Spleen (tissue), 11 donors: ENCODE measurements around the gene FGF4. TPM values are rescaled to one million over a fixed set of nuclear protein-coding genes. Genes with fewer than 3 reads are reported as not detected.

Experiments
- DNase-seq: peaks from one replicate; pipeline ENCODE4 v3.0.0-alpha.2; 2020
- H3K27ac ChIP-seq, 8 donors: fragments of 200-600 bp; sonication (generic) in 7 of 8; 1 replicate in 4 of 8; 2 replicates in 4 of 8; pipeline versions ENCODE4 v1.5.0 to v1.8.0; 2016 to 2021; ENCODE audit warnings: inconsistent platforms in 4 of 8, mild to moderate bottlenecking in 4 of 8, moderate library complexity in 1 of 8
- H3K27me3 ChIP-seq, 7 donors: fragments of 200-600 bp; sonication (generic) in 6 of 7; replicated peaks in 1 of 7; 1 replicate in 4 of 7; 2 replicates in 3 of 7; pipeline versions ENCODE4 v1.5.0 to v1.8.0; 2016 to 2021; ENCODE audit warnings: inconsistent platforms in 3 of 7, mild to moderate bottlenecking in 1 of 7
- H3K36me3 ChIP-seq, 6 donors: fragments of 200-600 bp; sonication (generic) in 5 of 6; 1 replicate in 4 of 6; 2 replicates in 2 of 6; pipeline versions ENCODE4 v1.5.0 to v1.8.0; 2016 to 2021; ENCODE audit warnings: inconsistent platforms in 2 of 6
- H3K4me1 ChIP-seq, 6 donors: fragments of 200-600 bp; sonication (generic) in 5 of 6; 1 replicate in 3 of 6; 2 replicates in 3 of 6; pipeline versions ENCODE4 v1.5.0 to v1.8.0; 2016 to 2021; ENCODE audit warnings: inconsistent platforms in 3 of 6
- H3K4me3 ChIP-seq, 8 donors: fragments of 200-600 bp; sonication (generic) in 7 of 8; 1 replicate in 4 of 8; 2 replicates in 4 of 8; pipeline versions ENCODE4 v1.5.0 to v1.8.0; 2016 to 2021; ENCODE audit warnings: inconsistent platforms in 4 of 8, mild to moderate bottlenecking in 4 of 8, moderate library complexity in 2 of 8
- H3K9me3 ChIP-seq, 8 donors: fragments of 200-600 bp; sonication (generic) in 7 of 8; 1 replicate in 4 of 8; 2 replicates in 4 of 8; pipeline versions ENCODE4 v1.5.0 to v1.8.0; 2016 to 2021; ENCODE audit warnings: inconsistent platforms in 4 of 8
- CTCF ChIP-seq, 11 experiments: fragments of 200-600 bp in 7 of 11; fragments of 450-650 bp in 4 of 11; sonication (generic) in 4 of 11; IDR thresholded peaks in 8 of 11; conservative IDR thresholded peaks in 3 of 11; 1 replicate in 7 of 11; 2 replicates in 4 of 11; pipeline versions ENCODE4 v1.4.0 to v1.8.0; 2016 to 2021; ENCODE audit warnings: antibody characterized with exemption in 11 of 11, inconsistent platforms in 4 of 11, mild to moderate bottlenecking in 1 of 11
- POLR2A ChIP-seq, 3 donors: fragments of 450-650 bp; IDR thresholded peaks; one replicate each; pipeline ENCODE4 v1.5.1; 2017; ENCODE audit warnings: antibody characterized with exemption in 3 of 3, mild to moderate bottlenecking in 1 of 3
- POLR2AphosphoS5 ChIP-seq, 3 donors: sonication (generic); formaldehyde crosslinking; IDR thresholded peaks; one replicate each; pipeline ENCODE4 v1.5.1; 2017; ENCODE audit warnings: antibody characterized with exemption in 3 of 3
- WGBS, 5 donors: extraction: QIAGEN DNeasy Blood & Tissue Kit in 3 of 5; methylation state at CpG; one replicate each; pipeline versions ENCODE4 v1.1.5 to v1.1.7; 2013 to 2018; 5-methylcytosine and 5-hydroxymethylcytosine counted together
- intact Hi-C: fragments of 100-400 bp; cut with DNase I; formaldehyde crosslinking; loops from one replicate; pipeline ENCODE4 v1.15.0; 2023; ENCODE audit warnings: low total_unique reads
- polyA plus RNA-seq, 3 donors: library from polyadenylated mRNA; stranded (reverse); fragments of 200-250 nt; gene quantifications; one replicate each; pipeline ENCODE4 v1.2.1, GENCODE V29; 2013
- total RNA-seq, 7 donors: library from RNA; depleted of rRNA in 3 of 7; stranded (reverse); fragments of >200 nt in 3 of 7; fragmentation: NEBNext Ultra II Directional in 4 of 7; extraction: Animal tissue kit (Norgen Biotek cat#: 25700) in 4 of 7; gene quantifications; one replicate each; pipeline versions ENCODE4 v1.1.0 to v1.2.1, GENCODE V29; 2016 to 2021
- donor health status: healthy with polysubstance abuse.
- donor health status: DM: no; HTN: no; CAD: no; lungs with moderate emphysema.
- donor health status: DM: no; HTN: no; CAD: no.
- donor health status: Bipolar disorder and iron deficiency.
- donor health status: healthy.
- donor health status: DM: no; HTN: no; CAD: no.
- donor health status: DM: yes; HTN: yes; CAD: no.

The FGF4 gene
- total and polyA plus RNA-seq, 10 donors, result not detected

- H3K27ac ChIP-seq, result no peak overlapping the region
- no peak for DNase-seq
- H3K27me3 ChIP-seq, result peaks cover 0 to 92% (median 32%) of the 10 kb centered on the region in 7 donors
- peaks cover 0 to 10% (median 2%) of the 10 kb centered on the region in 6 donors for H3K4me1 ChIP-seq
- H3K9me3 ChIP-seq, result no peaks in the 10 kb centered on the region
- no peak overlapping the region for H3K4me3 ChIP-seq
- no peak for TF ChIP-seq CTCF (IDR thresholded peaks at IDR 0.05 in 8 of 11, conservative IDR thresholded peaks at IDR 0.05 in 3 of 11)
- TF ChIP-seq POLR2A (IDR thresholded peaks at IDR 0.05), result no peak
- TF ChIP-seq POLR2AphosphoS5 (IDR thresholded peaks at IDR 0.05), result no peak
- intact Hi-C loops, result no loop called here
- WGBS, 5 donors, result 75 to 89% (median 83%) methylated on average over 4 to 7 of the region's 7 CpGs
- no peaks in the 10 kb centered on the region for H3K36me3 ChIP-seq
Measured at GRCh38 chr11:69812256-69812655, 37.1 kb upstream of the FGF4 start.

- H3K4me1 ChIP-seq, result peaks cover 0 to 2% (median 0%) of the 10 kb centered on the region in 6 donors
- no peak for DNase-seq
- WGBS, 5 donors, result 36 to 45% (median 40%) methylated on average over 3 of the region's 3 CpGs
- intact Hi-C loops, result no loop called here
- H3K4me3 ChIP-seq, result no peak overlapping the region
- H3K27me3 ChIP-seq, result peaks cover 0 to 85% (median 23%) of the 10 kb centered on the region in 7 donors
- no peaks in the 10 kb centered on the region for H3K9me3 ChIP-seq
- no peaks in the 10 kb centered on the region for H3K36me3 ChIP-seq
- no peak for TF ChIP-seq CTCF (IDR thresholded peaks at IDR 0.05 in 8 of 11, conservative IDR thresholded peaks at IDR 0.05 in 3 of 11)
- no peak for TF ChIP-seq POLR2AphosphoS5 (IDR thresholded peaks at IDR 0.05)
- TF ChIP-seq POLR2A (IDR thresholded peaks at IDR 0.05), result no peak
- H3K27ac ChIP-seq, result no peak overlapping the region
Measured at GRCh38 chr11:69811431-69811830, 36.3 kb upstream of the FGF4 start.

GRCh38 chr11:69810289-69811118, 35.4 kb upstream of the FGF4 start:
- no peak for TF ChIP-seq CTCF (IDR thresholded peaks at IDR 0.05 in 8 of 11, conservative IDR thresholded peaks at IDR 0.05 in 3 of 11)
- no peak for TF ChIP-seq POLR2A (IDR thresholded peaks at IDR 0.05)
- TF ChIP-seq POLR2AphosphoS5 (IDR thresholded peaks at IDR 0.05), result no peak
- WGBS, 5 donors, result 89 to 95% (median 90%) methylated on average over 25 to 39 of the region's 39 CpGs
- Histone ChIP-seq H3K9me3 (no peaks in the 10 kb centered on the region), H3K4me1 (no peaks in the 10 kb centered on the region), H3K4me3 (no peak overlapping the region), H3K36me3 (no peaks in the 10 kb centered on the region), H3K27ac (no peak overlapping the region), H3K27me3 (peaks cover 0 to 82% (median 14%) of the 10 kb centered on the region in 7 donors)
- intact Hi-C loops, result no loop called here
- DNase-seq, result no peak

- DNase-seq, result no peak
- no peak for TF ChIP-seq POLR2A (IDR thresholded peaks at IDR 0.05)
- TF ChIP-seq CTCF (IDR thresholded peaks at IDR 0.05 in 8 of 11, conservative IDR thresholded peaks at IDR 0.05 in 3 of 11), result no peak
- TF ChIP-seq POLR2AphosphoS5 (IDR thresholded peaks at IDR 0.05), result no peak
- Histone ChIP-seq H3K27me3 (peaks cover 0 to 69% (median 5%) of the 10 kb centered on the region in 7 donors), H3K4me1 (no peaks in the 10 kb centered on the region), H3K4me3 (no peak overlapping the region), H3K36me3 (no peaks in the 10 kb centered on the region), H3K9me3 (no peaks in the 10 kb centered on the region), H3K27ac (no peak overlapping the region)
- intact Hi-C loops, result no loop called here
- 18 to 28% (median 20%) methylated on average over 2 to 7 of the region's 7 CpGs for WGBS, 5 donors
Measured at GRCh38 chr11:69808667-69809086, 33.5 kb upstream of the FGF4 start.
